Kidney epithelial cell (primary cell): Measurements from ENCODE around the gene SPEG. TPM values are rescaled to one million over a fixed set of nuclear protein-coding genes. Genes with fewer than 3 reads are reported as not detected.

Experiments used
- DNase-seq: peaks from one replicate; pipeline ENCODE4 v3.0.0-alpha.2; 2010; ENCODE audit warnings: low read depth
- H3K27me3 ChIP-seq: 2 replicates; pipeline ENCODE4 v1.6.0; 2011; ENCODE audit warnings: low read length; ENCODE audit not compliant: control insufficient read depth, insufficient read depth
- H3K36me3 ChIP-seq: 2 replicates; pipeline ENCODE4 v1.5.1; 2011; ENCODE audit warnings: low read length; ENCODE audit not compliant: control insufficient read depth, insufficient read depth
- H3K4me3 ChIP-seq: 2 replicates; pipeline ENCODE4 v1.5.1; 2011; ENCODE audit warnings: low read depth, mild to moderate bottlenecking, control low read depth, low read length
- CTCF ChIP-seq: IDR thresholded peaks from 2 replicates; pipeline ENCODE4 v1.5.1; 2011; ENCODE audit warnings: mild to moderate bottlenecking, moderate library complexity, low read length, control low read depth, inconsistent platforms; ENCODE audit not compliant: insufficient read depth, poor library complexity, severe bottlenecking
- total RNA-seq: library from RNA; depleted of rRNA; stranded (reverse); fragments of >200 nt; gene quantifications from 2 replicates; pipeline ENCODE4 v1.2.3, GENCODE V29; 2015

Gene SPEG
- total RNA-seq, 1 donor from 2014 or later: 9.9 TPM

- DNase-seq: no peak
- no peak for TF ChIP-seq CTCF
- no peak overlapping the region for H3K4me3 ChIP-seq
- H3K27me3 ChIP-seq: peaks cover 24% of the 10 kb centered on the region
- H3K36me3 ChIP-seq: no peaks in the 10 kb centered on the region
These were observed 2.5 kb downstream of the SPEG start for GRCh38 chr2:219437141-219437540.

GRCh38 chr2:219437690-219438206 is 3.1 kb downstream of the SPEG start:
- no peak for DNase-seq
- no peak for TF ChIP-seq CTCF
- peaks cover 24% of the 10 kb centered on the region for H3K27me3 ChIP-seq
- H3K4me3 ChIP-seq: no peak overlapping the region
- H3K36me3 ChIP-seq: no peaks in the 10 kb centered on the region

GRCh38 chr2:219438453-219438852 is 3.8 kb downstream of the SPEG start:
- no peak for DNase-seq
- no peak overlapping the region for H3K4me3 ChIP-seq
- H3K27me3 ChIP-seq: peaks cover 24% of the 10 kb centered on the region
- no peaks in the 10 kb centered on the region for H3K36me3 ChIP-seq
- TF ChIP-seq CTCF: no peak

- no peaks in the 10 kb centered on the region for H3K36me3 ChIP-seq
- H3K27me3 ChIP-seq: peaks cover 20% of the 10 kb centered on the region
- TF ChIP-seq CTCF: no peak
- no peak overlapping the region for H3K4me3 ChIP-seq
- DNase-seq: no peak
These were observed 4.9 kb downstream of the SPEG start for GRCh38 chr2:219439506-219439905.

GRCh38 chr2:219440388-219441256 is 6.0 kb downstream of the SPEG start:
- peaks cover 12% of the 10 kb centered on the region for H3K27me3 ChIP-seq
- H3K4me3 ChIP-seq: no peak overlapping the region
- TF ChIP-seq CTCF: no peak
- H3K36me3 ChIP-seq: no peaks in the 10 kb centered on the region
- no peak for DNase-seq
